Hematopoietic multipotent progenitor cell treated with erythropoietin and hydrocortisone succinate and interleukin-3 and kit ligand, for 6 days (in vitro differentiated cells): Measurements from ENCODE around the gene SEMA3E.

ENCODE experiments used
- DNase-seq: peaks from one replicate; pipeline ENCODE4 v3.0.0-alpha.2; 2015

The SEMA3E gene

DNA sequence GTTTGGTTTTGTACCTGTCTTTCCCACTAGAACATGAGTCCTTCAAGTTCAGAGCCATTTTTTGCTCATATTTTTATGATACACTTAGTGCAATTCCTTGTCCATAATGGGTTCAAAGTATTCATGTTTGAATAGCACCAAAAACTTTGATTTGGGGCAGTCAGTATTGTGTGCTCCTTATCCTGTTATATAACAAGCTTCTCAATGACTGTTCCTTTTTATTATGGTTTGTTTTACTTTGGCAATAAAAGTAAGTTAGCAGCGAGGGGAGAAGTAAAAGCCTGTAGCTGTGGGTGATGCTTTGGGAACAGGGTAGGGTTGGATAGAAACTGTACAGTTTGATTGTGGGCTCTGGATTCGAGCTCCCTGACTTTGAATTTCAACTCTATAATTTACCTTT, 311.9 kb downstream of the SEMA3E start:
- DNase-seq = no peak

DNA sequence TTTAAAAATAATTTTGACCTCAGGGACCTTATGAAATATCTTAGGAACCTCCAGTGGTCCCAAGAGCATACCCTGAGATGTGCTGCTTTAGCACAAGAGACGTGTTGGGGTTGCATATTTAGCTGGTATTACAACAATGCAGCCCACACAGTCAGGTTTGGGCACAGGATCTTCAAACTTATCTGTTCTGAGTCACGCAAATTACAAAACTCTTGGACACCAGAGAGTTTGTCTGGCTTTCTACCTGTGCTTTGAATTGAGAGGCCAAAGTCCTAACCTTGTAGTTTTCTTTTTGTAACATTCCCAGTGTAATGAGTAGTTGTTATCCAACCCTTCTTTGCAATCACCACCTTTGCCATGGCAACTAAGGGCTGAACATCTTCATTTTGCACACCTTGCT, 322.7 kb downstream of the SEMA3E start:
- DNase-seq = no peak

DNA sequence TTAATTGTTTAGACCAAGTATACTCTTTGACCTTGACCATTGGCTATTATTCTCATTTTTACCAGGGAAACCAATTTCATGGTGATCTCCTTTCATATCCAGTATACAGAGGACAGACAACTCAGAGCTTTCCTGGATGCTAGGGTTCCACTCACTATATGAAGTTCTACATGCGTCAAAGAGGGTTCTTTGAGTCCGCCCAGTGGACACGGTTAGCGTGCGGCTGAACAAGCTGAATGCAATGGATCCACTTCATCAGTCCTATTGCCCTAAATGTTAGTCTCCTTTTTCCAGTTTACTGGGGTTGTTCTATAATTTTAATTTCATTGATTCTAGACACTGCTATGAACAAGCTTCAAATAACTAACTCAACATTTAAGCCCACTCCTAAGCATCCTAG, 323.9 kb downstream of the SEMA3E start:
- DNase-seq = no peak

DNA sequence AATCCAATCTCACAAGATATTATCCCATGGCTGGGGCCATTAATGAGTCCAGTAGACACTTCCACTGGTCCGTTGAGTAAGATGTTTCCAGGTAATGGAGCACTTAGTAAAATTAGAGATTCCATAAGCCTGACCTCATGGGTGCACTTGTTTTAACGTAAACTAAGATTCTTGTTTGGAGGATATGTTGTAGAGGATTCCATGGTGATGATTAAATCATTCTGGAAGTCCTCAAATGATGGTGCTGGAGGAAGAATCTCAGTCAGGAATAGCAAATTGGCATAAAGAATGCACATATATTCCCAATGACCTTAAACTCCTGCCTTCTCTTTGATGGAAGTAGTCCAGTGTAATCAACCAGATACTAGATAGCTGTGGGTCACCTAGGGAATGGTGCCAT, 324.3 kb downstream of the SEMA3E start:
- no peak for DNase-seq

DNA sequence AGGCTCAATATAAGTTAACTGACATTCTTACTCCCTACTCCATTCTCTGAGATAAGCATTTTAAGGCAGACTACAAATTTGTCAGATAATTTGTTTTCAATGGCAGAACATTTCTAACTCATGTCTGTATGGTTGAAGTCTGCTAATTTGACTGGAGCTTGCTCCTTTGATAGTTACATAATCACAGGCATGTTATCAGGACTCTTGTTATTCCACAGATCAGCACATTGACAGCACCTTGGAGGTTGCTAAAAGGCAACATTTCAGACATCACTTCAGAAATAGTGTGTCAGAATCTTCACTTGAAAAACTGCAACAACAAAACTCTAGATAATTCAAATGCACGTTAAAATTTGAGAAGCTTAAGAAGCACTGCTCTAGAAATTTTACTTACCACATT, 327.9 kb downstream of the SEMA3E start:
- DNase-seq = no peak

DNA sequence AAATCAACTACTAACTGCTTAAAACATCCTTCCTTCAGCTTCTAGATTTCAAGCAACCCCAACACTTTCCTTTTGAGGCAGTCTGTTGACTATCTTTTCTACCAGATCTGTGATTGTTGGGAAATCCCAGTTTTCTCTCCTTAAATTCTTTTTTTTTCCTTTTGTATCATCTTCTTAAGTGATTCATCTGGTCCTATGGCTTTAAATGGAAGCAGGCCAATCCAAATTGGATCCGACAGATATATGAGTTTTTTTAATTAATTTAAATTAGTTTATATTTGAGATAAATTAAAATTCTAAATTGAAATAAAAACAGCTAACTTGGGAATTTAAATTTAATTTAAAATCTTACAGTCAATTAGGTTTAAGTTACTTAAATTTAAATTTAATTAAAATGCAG, 335.0 kb downstream of the SEMA3E start:
- no peak for DNase-seq
